Liver (tissue), 3 donors: ENCODE results near the gene AEBP2.

Experiments
- GABPA ChIP-seq, 2 donors: IDR thresholded peaks in 1 of 2; conservative IDR thresholded peaks in 1 of 2; 2 replicates each; pipeline ENCODE4 v1.6.1; 2016; ENCODE audit warnings: antibody characterized with exemption in 2 of 2, mild to moderate bottlenecking in 1 of 2, moderate library complexity in 1 of 2
- JUND ChIP-seq, 2 donors: IDR thresholded peaks; 2 replicates each; pipeline ENCODE4 v1.6.1; 2016; ENCODE audit warnings: antibody characterized with exemption in 2 of 2
- SP1 ChIP-seq: IDR thresholded peaks from 2 replicates; pipeline ENCODE4 v1.6.1; 2018; ENCODE audit warnings: antibody characterized with exemption, mild to moderate bottlenecking
- TAF1 ChIP-seq: conservative IDR thresholded peaks from 2 replicates; pipeline ENCODE4 v1.6.1; 2016; ENCODE audit warnings: antibody characterized with exemption, mild to moderate bottlenecking
- TF ChIP-seq, protein P1 (sequence below): fragments of 150-350 bp; IDR thresholded peaks from 2 replicates; pipeline ENCODE4 v1.5.1; 2017; ENCODE audit warnings: improper control_type of control experiment, low read depth, low read length; ENCODE audit not compliant: missing input control
- TF ChIP-seq, protein P2 (sequence below): IDR thresholded peaks from 2 replicates; pipeline ENCODE4 v1.6.1; 2016; ENCODE audit warnings: antibody characterized with exemption
- TF ChIP-seq, protein P3 (sequence below): IDR thresholded peaks from 2 replicates; pipeline ENCODE4 v1.6.1; 2016; ENCODE audit warnings: antibody characterized with exemption
- TF ChIP-seq, protein P4 (sequence below): IDR thresholded peaks from 2 replicates; pipeline ENCODE4 v1.6.1; 2016; ENCODE audit warnings: antibody characterized with exemption, mild to moderate bottlenecking
- TF ChIP-seq, protein P5 (sequence below): IDR thresholded peaks from 2 replicates; pipeline ENCODE4 v1.6.1; 2016; ENCODE audit warnings: antibody characterized with exemption
- donor health status: healthy.
- donor health status: healthy.

DNA sequence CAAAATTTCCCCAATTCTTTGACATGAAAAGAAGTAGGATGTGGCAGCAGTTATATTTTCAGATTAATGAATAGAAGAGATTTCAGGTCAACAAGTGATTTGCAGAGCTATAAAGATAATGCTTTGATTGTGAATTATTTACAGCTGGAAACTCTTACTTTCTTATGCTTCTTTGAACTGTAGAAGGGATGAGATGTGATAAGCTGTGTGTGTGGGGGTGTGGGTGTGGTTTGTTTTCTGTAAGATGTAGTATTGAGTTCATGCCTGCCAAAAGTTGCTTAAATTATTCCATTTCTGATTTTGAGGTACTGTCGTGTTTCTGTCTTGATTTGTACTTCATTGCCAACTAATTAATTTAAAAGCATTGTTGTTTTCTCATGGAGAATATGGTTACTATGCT, 22.7 kb downstream of the AEBP2 start:
- TF ChIP-seq, protein P1, sequence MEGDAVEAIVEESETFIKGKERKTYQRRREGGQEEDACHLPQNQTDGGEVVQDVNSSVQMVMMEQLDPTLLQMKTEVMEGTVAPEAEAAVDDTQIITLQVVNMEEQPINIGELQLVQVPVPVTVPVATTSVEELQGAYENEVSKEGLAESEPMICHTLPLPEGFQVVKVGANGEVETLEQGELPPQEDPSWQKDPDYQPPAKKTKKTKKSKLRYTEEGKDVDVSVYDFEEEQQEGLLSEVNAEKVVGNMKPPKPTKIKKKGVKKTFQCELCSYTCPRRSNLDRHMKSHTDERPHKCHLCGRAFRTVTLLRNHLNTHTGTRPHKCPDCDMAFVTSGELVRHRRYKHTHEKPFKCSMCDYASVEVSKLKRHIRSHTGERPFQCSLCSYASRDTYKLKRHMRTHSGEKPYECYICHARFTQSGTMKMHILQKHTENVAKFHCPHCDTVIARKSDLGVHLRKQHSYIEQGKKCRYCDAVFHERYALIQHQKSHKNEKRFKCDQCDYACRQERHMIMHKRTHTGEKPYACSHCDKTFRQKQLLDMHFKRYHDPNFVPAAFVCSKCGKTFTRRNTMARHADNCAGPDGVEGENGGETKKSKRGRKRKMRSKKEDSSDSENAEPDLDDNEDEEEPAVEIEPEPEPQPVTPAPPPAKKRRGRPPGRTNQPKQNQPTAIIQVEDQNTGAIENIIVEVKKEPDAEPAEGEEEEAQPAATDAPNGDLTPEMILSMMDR: no peak
- TF ChIP-seq JUND (IDR thresholded peaks at IDR 0.05) (no peak), SP1 (no peak), TAF1 (no peak), GABPA (IDR thresholded peaks at IDR 0.05 in 1 of 2, conservative IDR thresholded peaks at IDR 0.05 in 1 of 2) (no peak)
- TF ChIP-seq, protein P2, sequence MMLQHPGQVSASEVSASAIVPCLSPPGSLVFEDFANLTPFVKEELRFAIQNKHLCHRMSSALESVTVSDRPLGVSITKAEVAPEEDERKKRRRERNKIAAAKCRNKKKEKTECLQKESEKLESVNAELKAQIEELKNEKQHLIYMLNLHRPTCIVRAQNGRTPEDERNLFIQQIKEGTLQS: no peak
- TF ChIP-seq, protein P3, sequence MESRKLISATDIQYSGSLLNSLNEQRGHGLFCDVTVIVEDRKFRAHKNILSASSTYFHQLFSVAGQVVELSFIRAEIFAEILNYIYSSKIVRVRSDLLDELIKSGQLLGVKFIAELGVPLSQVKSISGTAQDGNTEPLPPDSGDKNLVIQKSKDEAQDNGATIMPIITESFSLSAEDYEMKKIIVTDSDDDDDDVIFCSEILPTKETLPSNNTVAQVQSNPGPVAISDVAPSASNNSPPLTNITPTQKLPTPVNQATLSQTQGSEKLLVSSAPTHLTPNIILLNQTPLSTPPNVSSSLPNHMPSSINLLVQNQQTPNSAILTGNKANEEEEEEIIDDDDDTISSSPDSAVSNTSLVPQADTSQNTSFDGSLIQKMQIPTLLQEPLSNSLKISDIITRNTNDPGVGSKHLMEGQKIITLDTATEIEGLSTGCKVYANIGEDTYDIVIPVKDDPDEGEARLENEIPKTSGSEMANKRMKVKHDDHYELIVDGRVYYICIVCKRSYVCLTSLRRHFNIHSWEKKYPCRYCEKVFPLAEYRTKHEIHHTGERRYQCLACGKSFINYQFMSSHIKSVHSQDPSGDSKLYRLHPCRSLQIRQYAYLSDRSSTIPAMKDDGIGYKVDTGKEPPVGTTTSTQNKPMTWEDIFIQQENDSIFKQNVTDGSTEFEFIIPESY: no peak
- TF ChIP-seq, protein P4, sequence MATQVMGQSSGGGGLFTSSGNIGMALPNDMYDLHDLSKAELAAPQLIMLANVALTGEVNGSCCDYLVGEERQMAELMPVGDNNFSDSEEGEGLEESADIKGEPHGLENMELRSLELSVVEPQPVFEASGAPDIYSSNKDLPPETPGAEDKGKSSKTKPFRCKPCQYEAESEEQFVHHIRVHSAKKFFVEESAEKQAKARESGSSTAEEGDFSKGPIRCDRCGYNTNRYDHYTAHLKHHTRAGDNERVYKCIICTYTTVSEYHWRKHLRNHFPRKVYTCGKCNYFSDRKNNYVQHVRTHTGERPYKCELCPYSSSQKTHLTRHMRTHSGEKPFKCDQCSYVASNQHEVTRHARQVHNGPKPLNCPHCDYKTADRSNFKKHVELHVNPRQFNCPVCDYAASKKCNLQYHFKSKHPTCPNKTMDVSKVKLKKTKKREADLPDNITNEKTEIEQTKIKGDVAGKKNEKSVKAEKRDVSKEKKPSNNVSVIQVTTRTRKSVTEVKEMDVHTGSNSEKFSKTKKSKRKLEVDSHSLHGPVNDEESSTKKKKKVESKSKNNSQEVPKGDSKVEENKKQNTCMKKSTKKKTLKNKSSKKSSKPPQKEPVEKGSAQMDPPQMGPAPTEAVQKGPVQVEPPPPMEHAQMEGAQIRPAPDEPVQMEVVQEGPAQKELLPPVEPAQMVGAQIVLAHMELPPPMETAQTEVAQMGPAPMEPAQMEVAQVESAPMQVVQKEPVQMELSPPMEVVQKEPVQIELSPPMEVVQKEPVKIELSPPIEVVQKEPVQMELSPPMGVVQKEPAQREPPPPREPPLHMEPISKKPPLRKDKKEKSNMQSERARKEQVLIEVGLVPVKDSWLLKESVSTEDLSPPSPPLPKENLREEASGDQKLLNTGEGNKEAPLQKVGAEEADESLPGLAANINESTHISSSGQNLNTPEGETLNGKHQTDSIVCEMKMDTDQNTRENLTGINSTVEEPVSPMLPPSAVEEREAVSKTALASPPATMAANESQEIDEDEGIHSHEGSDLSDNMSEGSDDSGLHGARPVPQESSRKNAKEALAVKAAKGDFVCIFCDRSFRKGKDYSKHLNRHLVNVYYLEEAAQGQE: no peak
- TF ChIP-seq, protein P5, sequence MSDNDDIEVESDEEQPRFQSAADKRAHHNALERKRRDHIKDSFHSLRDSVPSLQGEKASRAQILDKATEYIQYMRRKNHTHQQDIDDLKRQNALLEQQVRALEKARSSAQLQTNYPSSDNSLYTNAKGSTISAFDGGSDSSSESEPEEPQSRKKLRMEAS: no peak
